Activated gamma-delta T cell (primary cell): ENCODE results near the gene TFAP2C.
"Not testable (repeated sequence)": the region's sequence is repeated elsewhere in the genome, so short reads cannot be mapped to it uniquely, and the experiment has no call there.

Experiments used
- DNase-seq: peaks from one replicate; lab custom pipeline; 2025; lab: John Stamatoyannopoulos, UW

The TFAP2C gene

GRCh38 chr20:56653211-56653610 lies 24.1 kb downstream of the TFAP2C start:
- no peak for DNase-seq

DNA sequence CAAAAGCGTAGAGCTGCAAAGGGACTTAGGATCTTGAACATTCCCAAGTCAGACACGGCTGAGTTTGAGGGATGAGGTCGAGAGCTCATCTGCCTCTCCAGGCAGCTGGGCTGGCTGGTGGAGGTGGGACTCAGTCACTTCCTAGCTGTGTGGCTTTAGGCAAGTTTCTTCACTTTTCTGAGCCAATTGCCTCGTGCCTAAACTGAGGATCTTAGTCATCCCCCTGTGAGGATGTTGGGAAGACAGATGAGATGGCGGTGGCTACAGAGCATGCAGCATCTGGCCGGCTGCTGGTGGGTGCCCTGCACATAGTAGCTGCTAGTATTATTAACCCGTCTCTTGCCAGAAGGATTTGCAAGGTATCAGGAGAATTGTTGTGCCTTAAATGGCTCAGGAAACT lies 27.5 kb downstream of the TFAP2C start:
- DNase-seq: no peak

DNA sequence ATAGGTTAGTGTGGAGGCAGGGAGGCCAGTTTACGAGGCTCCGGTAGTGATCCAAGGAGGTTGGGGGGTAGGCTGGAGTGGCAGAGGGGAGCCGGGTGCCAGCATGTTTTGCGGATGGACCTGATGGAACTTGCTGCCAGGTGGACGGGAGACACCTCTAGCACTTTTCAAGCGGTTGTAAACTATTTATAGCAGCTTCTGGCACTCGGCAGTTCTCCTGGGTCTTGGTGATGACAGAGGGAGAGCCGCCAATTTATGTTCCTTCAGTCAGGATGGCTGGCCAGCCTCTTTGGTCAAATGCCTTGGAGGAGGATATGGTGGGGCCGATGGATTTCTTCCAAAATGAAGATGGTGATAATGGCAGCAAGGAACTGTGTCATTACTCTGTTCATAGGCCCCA lies 28.8 kb downstream of the TFAP2C start:
- DNase-seq: no peak

DNA sequence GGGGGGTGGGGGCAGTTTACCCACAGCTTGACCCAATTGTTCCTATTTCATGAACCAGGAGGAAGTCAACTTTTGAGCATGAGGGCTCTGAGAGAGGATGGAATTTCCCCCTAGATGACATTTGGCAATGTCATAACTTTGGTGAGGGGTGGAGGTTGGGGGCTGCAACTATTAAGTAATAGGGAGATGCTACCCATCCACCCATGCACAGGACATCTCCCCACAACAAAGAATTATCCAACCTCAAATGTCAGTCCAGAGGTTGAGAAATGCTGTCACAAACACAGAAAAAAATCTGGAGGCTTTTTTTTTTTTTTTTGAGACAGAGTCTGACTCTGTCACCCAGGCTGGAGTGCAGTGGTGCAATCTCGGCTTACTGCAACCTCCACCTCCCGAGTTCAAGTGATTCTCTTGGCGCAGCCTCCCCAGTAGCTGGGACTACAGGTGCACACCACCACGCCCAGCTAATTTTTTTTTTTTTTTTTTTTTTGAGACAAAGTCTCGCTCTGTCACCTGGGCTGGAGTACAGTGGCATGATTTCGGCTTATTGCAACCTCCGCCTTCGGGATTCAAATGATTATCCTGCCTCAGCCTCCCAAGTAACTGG lies 29.3 kb downstream of the TFAP2C start:
- DNase-seq: not testable (repeated sequence)

GRCh38 chr20:56663660-56664059 lies 34.6 kb downstream of the TFAP2C start:
- no peak for DNase-seq

DNA sequence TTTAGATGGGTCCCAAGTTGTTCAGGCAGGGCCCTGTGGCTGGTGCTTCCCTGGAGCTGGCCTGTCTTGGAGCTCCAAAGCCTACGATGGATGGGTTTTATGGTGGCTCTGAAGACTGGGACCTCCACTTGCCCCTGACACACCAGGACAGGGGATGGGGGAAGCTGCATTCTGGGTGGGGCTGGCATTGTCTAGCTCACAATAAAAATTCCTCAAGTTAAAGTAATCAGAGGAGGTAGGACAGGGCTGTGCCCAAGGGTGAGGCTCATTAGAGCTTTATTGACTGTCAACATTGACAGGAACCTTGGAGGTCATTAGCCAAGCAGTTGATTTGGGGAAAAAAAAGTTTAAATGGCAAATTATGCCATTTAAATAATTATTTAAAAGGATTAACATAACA lies 35.7 kb downstream of the TFAP2C start:
- no peak for DNase-seq

- no peak for DNase-seq
Observed at GRCh38 chr20:56665806-56666205, 36.7 kb downstream of the TFAP2C start.

- no peak for DNase-seq
Observed at GRCh38 chr20:56673450-56673849, 44.3 kb downstream of the TFAP2C start.

GRCh38 chr20:56676001-56676400 lies 46.9 kb downstream of the TFAP2C start:
- no peak for DNase-seq

DNA sequence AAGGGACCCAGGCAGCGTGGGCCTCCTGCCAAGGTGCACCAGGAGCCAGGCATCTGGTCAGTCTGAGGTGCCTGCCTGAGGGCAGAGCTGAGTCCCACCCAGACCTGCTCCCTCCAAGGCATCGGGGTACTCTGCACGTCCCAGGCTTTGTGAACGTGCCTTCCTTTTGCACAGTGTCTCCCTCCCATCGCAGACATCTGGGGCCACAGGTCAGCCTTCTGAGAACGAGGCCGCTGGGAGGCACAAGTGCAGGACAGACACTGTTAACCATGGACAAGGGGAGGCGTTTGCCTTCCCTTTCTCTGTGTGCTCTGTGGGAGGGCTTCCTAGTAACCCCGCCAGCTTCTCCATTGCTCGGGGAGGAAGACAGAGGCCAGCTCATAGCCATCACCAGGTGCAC lies 47.6 kb downstream of the TFAP2C start:
- no peak for DNase-seq

- DNase-seq: no peak
Observed at GRCh38 chr20:56683077-56683865, 54.2 kb downstream of the TFAP2C start.

DNA sequence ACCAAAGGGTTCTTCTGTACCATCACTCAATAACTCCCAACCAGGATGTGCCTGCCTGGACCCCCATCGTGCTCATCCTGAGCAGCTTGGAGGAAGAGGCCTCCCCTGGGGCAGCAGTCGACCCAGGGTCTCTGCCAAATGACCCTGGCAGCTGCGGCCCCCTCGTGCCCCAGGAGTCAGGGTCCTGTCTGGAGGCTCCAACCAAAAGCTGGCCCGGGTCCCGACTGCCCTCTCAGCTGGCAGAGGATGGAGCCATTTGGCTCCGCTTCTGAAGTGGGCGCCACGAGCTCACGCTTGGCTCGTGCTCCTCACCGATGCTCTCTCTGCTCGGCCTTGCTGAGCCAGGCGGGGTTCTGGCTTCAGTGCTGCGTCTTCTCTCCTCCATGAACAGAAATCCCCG lies 56.8 kb downstream of the TFAP2C start:
- no peak for DNase-seq

DNA sequence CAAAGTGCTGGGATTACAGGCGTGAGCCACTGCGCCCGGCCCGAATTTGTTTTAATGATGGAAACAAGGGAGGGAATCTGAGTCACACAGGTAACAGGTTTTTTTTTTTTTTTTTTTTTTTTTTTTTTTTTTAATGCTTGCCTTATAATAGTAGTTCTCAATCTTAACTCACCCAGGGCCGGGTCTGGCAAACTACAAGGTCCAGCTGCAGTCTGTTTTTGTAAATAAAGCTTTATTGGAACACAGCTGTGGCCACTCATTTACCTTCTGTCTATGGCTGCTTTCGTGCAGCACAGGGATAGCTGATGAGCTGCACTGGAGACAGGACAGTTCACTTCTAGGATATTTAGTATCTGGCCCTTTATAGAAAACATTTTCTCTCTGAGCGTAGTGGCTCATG lies 58.0 kb downstream of the TFAP2C start:
- no peak for DNase-seq

DNA sequence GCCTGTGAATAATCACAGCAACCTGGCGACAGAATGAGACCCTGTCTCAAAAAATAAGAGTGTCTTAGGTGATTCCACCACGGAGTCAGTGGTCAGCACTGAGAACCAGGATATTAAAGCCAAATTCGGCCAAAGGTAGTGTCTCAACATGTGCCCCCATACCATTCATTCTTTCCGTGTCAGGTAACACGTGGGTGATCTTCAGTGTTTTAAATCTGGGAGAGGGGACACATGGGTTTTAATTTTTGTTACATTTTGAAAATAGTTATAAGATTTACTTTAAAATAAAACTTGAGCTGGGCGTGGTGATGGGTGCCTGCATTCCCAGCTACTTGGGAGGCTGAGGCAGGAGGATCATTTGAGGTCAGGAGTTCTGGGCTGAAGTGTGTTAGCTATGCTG lies 59.0 kb downstream of the TFAP2C start:
- DNase-seq: no peak
